ENCODE data around the gene GALNT9.

DNA sequence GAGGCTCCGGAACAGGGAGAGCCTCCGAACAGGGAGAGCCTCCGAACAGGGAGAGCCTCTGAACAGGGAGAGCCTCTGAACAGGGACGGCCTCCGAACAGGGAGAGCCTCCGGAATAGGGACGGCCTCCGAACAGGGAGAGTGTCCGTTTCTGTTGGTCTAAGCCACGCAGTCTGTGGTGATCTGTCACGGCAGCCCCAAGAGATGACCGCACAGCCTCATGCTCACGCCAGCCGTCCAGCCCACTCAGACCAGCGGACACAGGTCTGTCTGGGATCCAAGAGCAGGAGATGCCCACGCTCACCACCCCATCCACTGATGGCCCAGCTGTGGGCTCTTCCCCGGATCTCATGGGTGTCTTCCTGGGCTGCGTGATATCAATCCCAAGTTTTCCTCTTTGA lies 33.3 kb downstream of the GALNT9 start:
- no peak for TF ChIP-seq EZH2 (IDR thresholded peaks at IDR 0.05; ENCODE audit: borderline replicate concordance)
- TF ChIP-seq, protein P1, sequence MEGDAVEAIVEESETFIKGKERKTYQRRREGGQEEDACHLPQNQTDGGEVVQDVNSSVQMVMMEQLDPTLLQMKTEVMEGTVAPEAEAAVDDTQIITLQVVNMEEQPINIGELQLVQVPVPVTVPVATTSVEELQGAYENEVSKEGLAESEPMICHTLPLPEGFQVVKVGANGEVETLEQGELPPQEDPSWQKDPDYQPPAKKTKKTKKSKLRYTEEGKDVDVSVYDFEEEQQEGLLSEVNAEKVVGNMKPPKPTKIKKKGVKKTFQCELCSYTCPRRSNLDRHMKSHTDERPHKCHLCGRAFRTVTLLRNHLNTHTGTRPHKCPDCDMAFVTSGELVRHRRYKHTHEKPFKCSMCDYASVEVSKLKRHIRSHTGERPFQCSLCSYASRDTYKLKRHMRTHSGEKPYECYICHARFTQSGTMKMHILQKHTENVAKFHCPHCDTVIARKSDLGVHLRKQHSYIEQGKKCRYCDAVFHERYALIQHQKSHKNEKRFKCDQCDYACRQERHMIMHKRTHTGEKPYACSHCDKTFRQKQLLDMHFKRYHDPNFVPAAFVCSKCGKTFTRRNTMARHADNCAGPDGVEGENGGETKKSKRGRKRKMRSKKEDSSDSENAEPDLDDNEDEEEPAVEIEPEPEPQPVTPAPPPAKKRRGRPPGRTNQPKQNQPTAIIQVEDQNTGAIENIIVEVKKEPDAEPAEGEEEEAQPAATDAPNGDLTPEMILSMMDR (IDR thresholded peaks at IDR 0.05; ENCODE audit: poor library complexity), result no peak

Measured in hepatocyte (in vitro differentiated cells).